ENCODE data around the gene KRT17.

KRT17 gene

GRCh38 chr17:41595585-41595984 is 28.8 kb downstream of the KRT17 start:
- Mint-ChIP-seq H3K4me3 (no peak overlapping the region), H3K36me3 (ENCODE audit: low read depth) (no peaks in the 10 kb centered on the region), H3K9me3 (no peaks in the 10 kb centered on the region), H3K27ac (no peak overlapping the region), H3K27me3 (ENCODE audit: low read depth, poor library complexity) (peaks cover 12% of the 10 kb centered on the region), H3K4me1 (peaks cover 12% of the 10 kb centered on the region)
- no peak for TF ChIP-seq CTCF (IDR thresholded peaks at IDR 0.05)
- no peak for DNase-seq

- Mint-ChIP-seq H3K36me3 (ENCODE audit: low read depth) (no peaks in the 10 kb centered on the region), H3K4me3 (no peak overlapping the region), H3K9me3 (no peaks in the 10 kb centered on the region), H3K27ac (no peak overlapping the region), H3K27me3 (ENCODE audit: low read depth, poor library complexity) (peaks cover 18% of the 10 kb centered on the region), H3K4me1 (peaks cover 12% of the 10 kb centered on the region)
- TF ChIP-seq CTCF (IDR thresholded peaks at IDR 0.05) = no peak
- no peak for DNase-seq
Measured at GRCh38 chr17:41594363-41594915, 29.9 kb downstream of the KRT17 start.

- H3K27me3 Mint-ChIP-seq (ENCODE audit: low read depth, poor library complexity) = peaks cover 18% of the 10 kb centered on the region
- no peaks in the 10 kb centered on the region for H3K36me3 Mint-ChIP-seq (ENCODE audit: low read depth)
- no peak for TF ChIP-seq CTCF (IDR thresholded peaks at IDR 0.05)
- no peaks in the 10 kb centered on the region for H3K9me3 Mint-ChIP-seq
- H3K27ac Mint-ChIP-seq = no peak overlapping the region
- no peak overlapping the region for H3K4me3 Mint-ChIP-seq
- peaks cover 12% of the 10 kb centered on the region for H3K4me1 Mint-ChIP-seq
- DNase-seq = no peak
Measured at GRCh38 chr17:41593306-41593981, 30.9 kb downstream of the KRT17 start.

GRCh38 chr17:41592601-41593305 is 31.6 kb downstream of the KRT17 start:
- H3K4me3 Mint-ChIP-seq = no peak overlapping the region
- peaks cover 12% of the 10 kb centered on the region for H3K4me1 Mint-ChIP-seq
- H3K9me3 Mint-ChIP-seq = no peaks in the 10 kb centered on the region
- TF ChIP-seq CTCF (IDR thresholded peaks at IDR 0.05) = no peak
- peaks cover 18% of the 10 kb centered on the region for H3K27me3 Mint-ChIP-seq (ENCODE audit: low read depth, poor library complexity)
- DNase-seq = no peak
- no peaks in the 10 kb centered on the region for H3K36me3 Mint-ChIP-seq (ENCODE audit: low read depth)
- no peak overlapping the region for H3K27ac Mint-ChIP-seq

DNA sequence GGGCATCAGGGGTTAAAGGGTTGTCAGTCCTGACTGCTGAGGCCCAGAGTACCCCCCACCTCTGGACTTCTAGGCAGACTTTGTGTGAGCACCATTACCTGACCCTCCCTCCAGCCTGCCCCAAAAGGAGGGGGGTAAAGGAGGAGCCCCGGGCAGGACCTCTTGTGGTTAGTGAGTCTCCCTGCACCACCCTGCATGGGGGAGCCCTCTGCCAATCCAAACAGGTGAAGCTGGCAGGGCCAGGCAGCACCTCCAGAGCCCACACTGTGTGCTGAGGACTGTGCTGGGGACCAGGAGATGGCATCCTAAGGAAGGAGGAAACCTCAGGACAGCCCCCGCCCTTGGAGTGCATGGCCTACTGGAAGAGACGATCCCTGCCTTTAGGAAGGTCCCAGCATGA is 35.1 kb downstream of the KRT17 start:
- DNase-seq = no peak
- H3K4me1 Mint-ChIP-seq = peaks cover 7% of the 10 kb centered on the region

More for the DNA sequence above, 35.1 kb downstream of the KRT17 start:
- Mint-ChIP-seq H3K27ac (no peak overlapping the region), H3K9me3 (no peaks in the 10 kb centered on the region), H3K4me3 (no peak overlapping the region), H3K27me3 (ENCODE audit: low read depth, poor library complexity) (peaks cover 20% of the 10 kb centered on the region), H3K36me3 (ENCODE audit: low read depth) (no peaks in the 10 kb centered on the region)
- no peak for TF ChIP-seq CTCF (IDR thresholded peaks at IDR 0.05)
